Stimulated activated CD8-positive, alpha-beta memory T cell treated with anti-CD3 and anti-CD28 coated beads, Interleukin-2, amount 100 ng/mL, for 1 hour (primary cell): Measurements from ENCODE around the gene RHOH.
"Not testable (repeated sequence)": the region's sequence is repeated elsewhere in the genome, so short reads cannot be mapped to it uniquely, and the experiment has no call there.

Experiments
- DNase-seq, 2 donors: peaks; one replicate each; pipeline ENCODE4 v3.0.0-alpha.2; 2020; ENCODE audit warnings: low read depth in 2 of 2

RHOH gene, protein sequence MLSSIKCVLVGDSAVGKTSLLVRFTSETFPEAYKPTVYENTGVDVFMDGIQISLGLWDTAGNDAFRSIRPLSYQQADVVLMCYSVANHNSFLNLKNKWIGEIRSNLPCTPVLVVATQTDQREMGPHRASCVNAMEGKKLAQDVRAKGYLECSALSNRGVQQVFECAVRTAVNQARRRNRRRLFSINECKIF

DNA sequence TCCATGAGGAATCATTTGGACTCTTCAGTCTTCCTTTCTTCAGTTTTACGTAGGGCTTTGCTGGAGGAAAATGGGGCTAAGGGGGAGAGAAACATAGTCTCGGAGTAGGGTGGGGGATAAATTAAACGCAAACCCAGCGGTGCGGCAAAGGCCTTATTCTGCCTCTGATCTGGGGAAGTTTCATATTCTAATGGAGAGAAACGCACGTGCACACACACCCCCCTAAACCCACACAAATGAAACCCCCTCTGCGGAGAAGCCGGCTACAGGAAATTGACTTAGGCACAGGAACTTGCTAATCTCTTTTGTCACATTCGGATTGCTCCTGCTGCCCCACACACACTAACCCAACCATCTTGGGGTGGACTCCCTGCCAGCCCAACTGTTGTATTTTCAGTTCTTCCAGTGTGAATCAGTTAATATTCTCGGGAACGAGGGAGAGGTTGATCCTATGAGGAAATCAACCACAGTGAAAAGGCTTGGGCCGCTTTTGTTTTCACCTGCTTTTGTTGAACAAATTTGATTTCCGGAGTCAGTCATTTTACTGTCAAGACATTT, at the start of gene RHOH:
Gene RHOH, plus strand, starts transcription at position 308 of the 558 bp plus-strand sequence. CDS start 46,356 bp downstream, outside the sequence.
- DNase-seq: peak; percentile 44 to 55

DNA sequence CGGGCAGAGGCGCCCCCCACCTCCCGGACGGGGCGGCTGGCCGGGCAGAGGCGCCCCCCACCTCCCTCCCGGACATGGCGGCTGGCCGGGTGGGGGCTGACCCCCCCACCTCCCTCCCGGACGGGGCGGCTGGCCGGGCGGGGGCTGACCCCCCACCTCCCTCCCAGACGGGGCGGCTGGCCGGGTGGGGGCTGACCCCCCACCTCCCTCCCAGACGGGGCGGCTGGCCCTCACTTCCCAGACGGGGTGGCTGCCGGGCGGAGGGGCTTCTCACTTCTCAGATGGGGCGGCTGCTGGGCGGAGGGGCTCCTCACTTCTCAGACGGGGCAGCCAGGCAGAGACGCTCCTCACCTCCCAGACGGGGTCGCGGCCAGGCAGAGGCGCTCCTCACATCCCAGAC, 49.3 kb upstream of the RHOH start:
- DNase-seq: not testable (repeated sequence)

DNA sequence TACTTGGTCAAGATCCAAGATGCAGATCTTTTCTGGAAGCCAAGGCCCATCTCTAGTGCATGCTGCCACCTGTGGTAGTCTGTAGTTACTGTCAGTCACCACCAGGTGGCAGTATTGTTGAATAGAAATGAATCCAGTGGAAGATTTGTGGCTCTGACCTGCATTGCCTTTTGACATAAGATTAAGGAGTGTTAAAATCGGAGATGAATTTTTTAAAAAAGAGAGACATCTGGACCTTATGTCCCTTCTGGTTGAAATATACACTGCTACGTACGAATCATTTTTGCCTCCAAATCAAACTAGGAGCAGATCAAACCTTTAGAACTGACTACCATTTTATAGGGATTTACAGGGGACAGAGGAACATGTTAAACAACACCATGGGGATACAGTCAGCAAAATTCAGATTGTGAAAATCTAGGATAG, 46.9 kb upstream of the RHOH start:
- DNase-seq: peak; percentile 24 to 48

DNA sequence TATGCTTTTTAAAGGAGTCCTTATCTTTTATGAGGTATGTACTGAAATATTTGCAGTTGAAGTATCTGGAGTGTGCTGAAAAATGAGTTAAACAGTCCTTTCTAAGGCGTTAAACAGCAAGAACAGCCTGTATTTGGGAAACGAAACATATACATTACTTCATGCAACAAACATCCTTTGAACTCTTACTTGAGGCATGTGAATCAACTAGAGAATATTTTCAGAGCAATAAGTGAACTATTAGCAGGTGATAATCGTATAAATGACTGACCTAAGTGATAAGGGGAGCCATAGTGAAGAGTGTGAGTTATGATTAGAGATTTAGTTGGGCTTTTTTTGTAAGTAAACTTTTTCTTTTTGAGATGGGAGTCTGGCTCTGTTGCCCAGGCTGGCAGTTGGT, 45.9 kb upstream of the RHOH start:
- DNase-seq: no peak

DNA sequence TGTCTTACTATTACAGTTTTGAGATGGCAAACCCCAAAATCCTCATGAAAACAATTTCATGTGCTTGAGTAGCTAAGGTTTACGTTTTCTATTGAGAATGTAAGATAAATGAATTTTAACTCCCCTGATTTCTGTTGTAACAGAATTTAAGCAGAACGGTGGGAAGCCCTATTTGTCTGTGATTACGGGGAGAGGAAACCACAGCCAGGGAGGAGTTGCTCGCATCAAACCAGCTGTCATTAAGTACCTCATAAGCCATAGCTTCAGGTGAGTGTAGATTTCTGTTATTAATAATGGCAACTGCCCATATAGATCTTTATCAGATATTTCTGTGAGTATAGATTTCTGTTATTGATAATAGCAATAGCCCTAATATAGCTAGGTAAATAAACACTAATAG, 44.2 kb upstream of the RHOH start:
- peak in 1 of 2 donors; percentile 9 for DNase-seq

DNA sequence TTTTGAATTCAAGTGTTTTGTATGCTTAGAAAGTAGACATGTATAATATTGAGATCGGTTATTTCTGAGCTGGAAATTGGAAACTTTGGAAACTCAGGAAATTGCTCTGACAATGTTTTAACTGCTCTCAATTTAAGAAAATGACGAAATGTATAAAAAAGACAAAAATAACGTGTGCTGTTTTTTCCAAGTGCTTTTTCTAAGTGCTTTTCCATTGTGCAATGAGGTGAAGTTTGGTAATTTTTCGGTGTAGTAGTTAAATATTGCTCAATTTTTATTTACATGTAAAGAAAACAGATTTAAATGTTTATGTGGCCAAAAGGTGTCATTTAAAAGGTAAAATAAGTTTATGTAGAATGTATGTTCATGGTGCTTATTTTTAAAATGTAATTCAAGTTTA, 39.4 kb upstream of the RHOH start:
- no peak for DNase-seq

DNA sequence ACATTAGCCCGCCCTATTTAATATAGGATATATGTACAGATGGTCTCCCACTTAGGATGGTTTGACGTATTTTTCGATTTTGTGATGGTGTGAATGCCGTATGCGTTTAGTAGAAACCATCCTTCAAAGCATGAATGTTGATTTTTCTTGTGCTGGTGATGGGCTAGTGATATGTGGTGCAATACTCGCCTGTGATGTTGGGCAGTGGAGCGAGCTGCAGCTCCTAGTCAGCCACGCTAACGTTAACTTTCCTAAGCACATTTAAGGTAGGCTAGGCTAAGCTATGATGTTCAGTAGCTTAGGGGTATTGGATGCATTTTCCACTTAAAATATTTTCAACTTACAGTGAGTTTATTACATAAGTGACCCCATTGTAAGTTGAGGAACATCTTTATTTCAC, 36.6 kb upstream of the RHOH start:
- no peak for DNase-seq

DNA sequence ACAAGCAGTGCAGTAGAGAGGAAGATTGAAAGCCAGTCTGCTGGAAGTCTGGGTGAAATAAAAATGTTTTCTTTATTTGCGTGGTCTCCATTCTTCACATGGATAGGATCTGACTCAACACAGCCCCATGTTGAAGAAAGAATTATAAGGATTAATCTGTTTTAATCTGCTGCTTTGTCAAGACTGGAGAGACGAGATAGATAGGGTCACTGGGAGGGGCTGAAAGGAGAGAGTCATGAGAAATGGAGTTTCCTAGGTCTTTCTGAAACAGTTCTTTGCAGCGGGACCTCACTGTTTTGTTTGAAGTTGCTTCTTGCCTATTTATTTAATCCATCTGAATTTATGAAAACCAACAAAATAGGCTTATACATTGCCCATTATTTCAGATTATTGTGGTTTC, 32.4 kb upstream of the RHOH start:
- no peak for DNase-seq

DNA sequence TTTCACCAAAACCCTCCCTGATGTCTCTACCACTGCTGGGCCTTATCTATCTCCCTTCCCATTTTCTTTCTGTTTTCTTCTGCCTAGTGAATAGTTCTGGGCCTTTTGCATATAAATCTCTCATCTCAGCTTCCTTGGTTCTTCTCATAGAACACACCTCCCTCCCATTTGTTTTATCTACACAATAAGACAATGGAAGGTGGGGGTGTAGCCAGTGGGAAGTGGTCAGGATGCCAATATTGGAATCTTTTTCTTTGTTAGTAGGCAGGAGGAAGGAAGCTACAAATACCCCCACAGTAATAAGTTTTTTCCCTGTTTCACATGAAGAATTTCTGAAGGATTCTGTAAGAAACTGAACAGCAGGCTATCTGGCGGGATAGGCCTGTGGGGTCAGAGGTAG, 30.9 kb upstream of the RHOH start:
- no peak for DNase-seq

DNA sequence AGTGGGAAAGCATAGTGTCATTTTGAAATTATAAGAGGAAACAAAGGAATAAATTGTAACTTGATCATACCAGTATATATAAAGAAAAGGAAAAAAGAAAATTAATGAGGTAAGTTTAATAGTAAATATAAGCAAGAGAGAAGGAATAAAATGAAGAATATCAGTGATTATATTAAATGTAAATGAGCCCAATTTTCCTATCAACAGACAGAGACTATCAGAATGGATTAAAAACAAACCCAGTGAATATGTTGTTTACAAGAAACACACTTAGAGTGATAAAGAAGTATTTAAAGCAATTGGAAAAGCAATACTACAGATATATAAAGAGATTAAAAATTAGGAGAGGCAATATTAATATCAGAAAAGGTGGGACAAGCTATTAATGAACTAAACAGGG, 28.8 kb upstream of the RHOH start:
- DNase-seq: no peak

DNA sequence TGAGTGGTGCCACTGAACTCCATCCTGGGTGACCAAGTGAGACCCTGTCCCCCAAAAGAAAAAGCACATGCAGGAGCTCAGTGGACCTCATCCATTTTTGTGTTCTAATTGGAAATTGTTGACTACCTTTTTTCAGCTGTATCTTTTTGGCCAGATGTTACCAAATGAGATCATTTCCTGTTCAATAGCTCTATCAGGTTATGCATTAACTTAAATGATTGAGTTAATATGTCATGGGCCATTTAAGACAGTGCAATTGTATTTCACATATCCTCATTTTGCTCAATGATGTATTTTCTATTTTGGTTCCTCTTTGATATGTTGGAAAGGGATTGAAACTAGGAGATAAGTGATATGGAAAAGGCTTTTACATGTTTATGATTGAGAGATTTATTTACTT, 26.2 kb upstream of the RHOH start:
- no peak for DNase-seq

DNA sequence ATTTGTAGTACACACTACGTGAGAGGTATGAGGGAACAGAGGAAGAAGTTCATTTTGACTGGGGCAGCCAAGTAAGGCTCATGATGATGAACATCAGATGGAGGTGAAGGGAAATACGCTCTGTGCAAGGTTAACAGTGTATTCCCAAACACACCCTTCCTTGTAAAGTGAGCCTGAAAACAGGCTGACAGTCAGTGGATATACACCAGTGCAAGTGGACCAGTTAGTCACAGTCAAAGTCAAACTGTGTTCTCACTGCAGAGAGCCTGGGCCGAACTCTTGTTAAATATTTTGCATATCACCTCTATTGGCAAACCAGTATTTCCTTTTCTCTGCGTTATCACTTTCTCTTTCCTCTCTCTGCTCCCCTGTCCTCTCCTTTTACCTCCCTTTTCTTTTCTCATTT, 23.4 kb upstream of the RHOH start:
- DNase-seq: no peak

DNA sequence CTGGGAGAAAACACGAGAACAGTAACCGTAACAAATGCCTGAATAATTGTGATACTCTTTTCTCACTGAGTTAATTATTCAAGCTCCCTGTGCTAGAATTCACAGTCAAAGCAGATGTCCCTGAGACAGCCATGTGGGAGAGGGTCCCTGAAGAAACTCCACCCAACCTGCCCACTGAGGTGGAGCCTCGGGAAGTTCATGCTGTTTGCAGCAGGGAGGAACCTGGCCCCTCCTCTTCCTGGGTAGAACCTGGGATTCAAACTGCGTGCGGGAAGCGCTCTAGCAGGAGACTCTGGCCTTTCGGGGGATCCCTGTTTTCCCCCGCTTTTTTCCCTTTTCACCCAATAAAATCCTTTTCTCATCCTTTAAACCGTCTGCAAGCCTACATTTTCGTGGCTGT, 20.2 kb upstream of the RHOH start:
- DNase-seq: no peak

DNA sequence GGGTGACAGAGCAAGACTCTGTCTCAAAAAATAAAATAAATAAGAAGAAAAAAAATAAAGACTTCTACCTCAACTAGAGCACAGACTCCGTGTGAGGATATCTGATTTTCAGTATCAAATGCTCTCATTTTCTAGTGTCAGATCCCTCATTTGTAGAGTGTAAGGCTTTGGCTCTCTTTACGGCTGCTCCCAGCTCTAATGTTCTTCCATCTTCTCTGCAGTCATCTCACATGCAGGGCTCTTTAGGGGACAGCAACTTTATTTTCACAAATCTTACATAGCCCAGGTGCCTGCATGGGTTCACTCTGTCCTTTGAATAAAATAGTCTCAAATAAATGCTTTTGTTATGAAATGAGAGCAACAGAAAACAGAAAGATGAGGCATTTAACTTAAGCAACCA, 19.2 kb upstream of the RHOH start:
- no peak for DNase-seq

DNA sequence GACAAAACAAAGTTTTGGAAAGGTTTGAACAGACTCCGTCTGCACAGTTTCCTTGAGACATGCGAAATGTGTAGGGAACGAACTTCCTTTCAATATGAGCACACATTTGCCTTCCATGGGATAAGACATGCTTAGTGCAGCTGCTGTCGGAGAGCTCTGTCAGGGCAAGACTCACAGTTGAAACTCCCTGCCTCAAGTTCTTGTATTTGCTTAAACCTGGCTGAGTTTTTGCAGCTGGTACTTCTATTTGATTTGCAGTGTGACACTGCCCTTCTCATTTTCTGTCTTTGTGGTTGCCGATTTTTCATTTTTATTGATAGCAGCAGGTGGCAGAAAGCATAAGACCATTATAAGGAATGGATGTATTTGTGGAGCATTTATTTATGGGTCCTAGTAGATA, 18.2 kb upstream of the RHOH start:
- no peak for DNase-seq

DNA sequence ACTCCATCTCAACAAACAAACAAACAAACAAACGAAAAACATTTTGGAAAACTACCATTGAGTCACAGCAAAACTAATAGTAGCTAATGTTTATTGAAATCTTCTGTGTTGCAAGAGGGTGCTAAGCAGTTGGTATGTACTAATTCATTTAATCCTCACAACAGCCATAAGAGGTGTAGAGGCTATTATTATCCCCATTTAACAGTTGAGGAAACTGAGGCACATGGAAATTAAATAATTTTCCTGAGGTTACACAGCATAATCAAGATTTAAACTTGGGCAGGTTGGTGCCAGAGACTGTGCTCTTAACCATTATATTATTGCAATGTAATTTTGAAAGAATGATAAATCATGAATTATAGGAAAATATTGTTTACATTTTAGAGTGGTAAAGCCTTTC, 17.5 kb upstream of the RHOH start:
- no peak for DNase-seq

DNA sequence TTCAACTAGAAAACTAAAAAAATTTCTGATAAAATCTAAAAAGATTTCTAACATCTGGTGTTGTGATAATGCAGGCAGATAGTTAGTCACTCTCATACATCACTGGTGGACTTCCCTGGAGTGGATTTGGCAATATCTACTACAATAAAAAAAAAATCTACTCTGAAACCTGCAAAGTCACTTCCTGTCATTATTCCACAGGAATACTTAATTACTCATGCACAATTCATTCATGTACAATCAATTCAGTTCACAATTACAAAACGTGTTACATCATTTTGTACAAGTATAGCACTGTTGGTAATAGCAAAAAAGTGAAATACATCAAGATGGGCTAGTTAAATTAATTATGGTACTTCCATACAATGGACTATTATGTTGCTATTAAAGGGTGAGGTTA, 16.5 kb upstream of the RHOH start:
- DNase-seq: no peak

DNA sequence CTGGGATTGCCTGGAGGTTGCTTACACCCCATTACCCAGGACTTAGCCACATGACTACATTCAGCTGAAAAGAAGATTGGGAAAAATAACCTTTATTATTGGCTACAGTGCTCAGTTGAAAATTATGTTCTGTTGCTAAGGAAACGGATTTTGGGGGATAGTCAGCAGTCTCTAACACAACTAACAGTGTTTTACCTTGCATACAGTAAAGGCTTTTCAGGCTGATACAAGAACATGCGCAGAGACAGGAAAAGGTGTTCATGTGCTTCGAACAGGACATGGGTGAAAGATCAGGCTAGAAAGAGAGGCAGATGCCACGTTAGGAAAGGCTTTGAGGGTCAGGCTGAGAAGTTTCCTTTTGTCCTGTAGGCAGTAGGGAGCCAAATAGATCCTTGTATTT, 14.8 kb upstream of the RHOH start:
- no peak for DNase-seq

DNA sequence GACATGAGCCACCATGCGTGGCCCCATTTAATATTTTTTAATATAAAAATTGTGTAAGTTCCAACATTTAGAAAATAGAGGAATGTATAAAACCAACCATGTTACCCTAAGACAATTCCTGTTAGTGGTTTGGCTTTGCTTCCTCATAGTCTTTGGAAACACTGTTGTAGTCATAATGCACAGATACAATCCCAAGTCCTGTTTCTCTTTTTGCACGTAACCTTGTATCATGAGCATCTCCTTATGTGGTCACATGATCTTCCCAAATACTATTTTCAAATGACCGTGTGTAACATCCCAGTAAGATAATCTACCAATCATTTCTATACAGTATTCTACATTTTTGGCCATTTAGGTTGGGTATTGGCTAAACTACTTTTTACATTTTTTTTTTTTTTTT, 13.9 kb upstream of the RHOH start:
- no peak for DNase-seq

DNA sequence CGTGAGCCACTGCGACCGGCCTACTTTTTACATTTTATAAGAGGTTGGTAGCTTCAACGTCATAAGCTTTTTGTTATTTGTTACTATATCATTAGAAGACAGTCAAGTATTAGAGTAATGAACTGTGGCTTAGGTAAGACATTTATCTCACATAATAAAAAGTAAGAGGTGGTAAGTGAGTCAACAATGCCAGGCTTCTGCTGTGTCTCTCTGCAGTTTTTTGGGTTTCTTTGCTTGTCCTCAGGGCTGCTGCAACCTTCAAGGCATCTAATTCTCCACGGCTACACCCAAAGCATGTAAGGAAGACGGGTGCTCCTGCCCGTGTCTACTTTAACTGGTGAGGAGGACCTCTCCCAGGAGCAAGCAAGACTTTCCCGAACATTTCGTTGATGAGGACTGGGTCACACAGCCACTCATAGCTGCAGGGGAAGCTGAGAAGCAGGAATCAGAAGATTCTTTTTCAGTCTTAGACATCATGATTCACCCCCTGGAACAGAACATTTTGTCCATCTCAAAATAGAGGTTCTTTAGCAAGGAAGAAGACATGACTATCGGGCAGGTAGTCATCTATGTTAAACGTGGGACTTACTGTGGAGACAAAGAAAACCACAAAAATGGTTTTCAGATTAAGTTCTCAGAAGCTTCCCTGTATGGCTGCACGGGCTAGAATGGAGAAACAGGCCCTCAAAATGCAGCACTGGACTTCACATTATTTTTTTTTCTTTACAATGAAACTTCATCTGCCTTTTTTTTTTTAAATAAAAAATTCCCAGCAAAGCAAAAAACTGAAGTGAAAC, 13.0 kb upstream of the RHOH start:
- no peak for DNase-seq

DNA sequence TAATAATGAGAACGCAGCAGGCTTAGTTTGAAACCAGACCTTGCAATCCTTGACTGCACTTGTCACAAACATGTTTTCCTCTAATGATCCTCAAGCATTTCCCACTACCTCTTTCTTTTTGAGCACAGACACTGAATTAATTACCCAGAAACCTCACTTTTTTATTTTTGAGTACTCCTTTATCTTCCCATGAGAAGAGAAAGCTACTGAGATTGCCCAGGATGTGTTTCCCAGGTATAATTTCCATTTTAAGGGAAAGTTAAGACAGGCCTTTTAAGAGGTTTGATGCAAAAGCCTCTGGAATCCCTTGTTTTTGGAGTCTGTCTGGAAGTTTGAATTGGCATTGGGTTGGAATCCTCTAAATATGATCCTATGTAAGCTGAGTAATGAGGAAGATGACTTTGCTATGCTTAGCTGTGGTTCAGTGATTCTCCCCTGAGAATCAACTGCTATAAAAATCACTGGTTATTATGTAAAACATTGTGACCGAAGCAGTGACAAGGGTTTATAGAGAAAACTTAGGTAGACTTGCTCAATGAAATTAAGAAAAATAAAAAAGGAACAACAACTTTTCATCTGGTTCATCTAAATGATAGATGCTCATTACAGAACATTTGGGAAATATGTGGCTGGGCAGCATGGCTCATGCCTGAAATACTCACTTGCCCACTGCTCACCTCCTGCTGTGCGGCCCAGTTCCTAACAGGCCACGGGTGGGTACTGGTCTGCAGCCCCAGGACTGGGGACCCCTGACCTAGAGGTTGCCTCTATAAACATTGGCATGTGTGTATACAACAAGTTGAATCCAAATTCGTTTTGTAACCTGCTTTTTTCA, 10.8 kb upstream of the RHOH start:
- DNase-seq: no peak

DNA sequence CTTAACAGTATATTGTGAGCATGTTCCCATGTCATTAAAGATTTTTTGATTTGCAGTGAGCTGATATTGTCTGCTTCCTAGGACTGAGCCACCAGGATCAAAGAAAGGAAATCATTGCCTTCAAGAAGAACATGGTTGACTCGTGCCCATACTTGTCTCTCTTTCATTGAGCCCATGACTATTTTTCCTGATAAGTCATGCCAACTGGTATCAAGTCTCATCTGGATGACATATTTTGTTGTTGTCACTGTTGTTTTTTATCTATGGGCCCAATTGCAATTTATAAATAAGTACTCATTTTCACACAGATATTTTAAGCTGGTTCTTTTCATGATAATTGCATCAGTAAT, 10.2 kb upstream of the RHOH start:
- DNase-seq: no peak
